Suppressor macrophage (primary cell): ENCODE data around the gene ARHGAP21.
"Not testable (repeated sequence)": the region's sequence is repeated elsewhere in the genome, so short reads cannot be mapped to it uniquely, and the experiment has no call there.

Experiments
- DNase-seq, 4 experiments: peaks; one replicate each; pipeline ENCODE4 v3.0.0-alpha.2; 2020 to 2022
- total RNA-seq, 17 experiments: gene quantifications; one replicate each; lab custom pipeline; 2026; ENCODE audit warnings: mixed read lengths in 6 of 17, inconsistent platforms in 3 of 17; lab: John Stamatoyannopoulos, UW

The ARHGAP21 gene
- 55.1 to 94.5 (median 73.9) reads per million in 17 experiments for total RNA-seq

GRCh38 chr10:24723788-24724380, at the start of gene ARHGAP21:
ARHGAP21 (minus strand) TSS chr10:24723887; CDS start chr10:24721899, 1,988 bp downstream.
- DNase-seq = peak; percentile 71 to 87 (median 80)

DNA sequence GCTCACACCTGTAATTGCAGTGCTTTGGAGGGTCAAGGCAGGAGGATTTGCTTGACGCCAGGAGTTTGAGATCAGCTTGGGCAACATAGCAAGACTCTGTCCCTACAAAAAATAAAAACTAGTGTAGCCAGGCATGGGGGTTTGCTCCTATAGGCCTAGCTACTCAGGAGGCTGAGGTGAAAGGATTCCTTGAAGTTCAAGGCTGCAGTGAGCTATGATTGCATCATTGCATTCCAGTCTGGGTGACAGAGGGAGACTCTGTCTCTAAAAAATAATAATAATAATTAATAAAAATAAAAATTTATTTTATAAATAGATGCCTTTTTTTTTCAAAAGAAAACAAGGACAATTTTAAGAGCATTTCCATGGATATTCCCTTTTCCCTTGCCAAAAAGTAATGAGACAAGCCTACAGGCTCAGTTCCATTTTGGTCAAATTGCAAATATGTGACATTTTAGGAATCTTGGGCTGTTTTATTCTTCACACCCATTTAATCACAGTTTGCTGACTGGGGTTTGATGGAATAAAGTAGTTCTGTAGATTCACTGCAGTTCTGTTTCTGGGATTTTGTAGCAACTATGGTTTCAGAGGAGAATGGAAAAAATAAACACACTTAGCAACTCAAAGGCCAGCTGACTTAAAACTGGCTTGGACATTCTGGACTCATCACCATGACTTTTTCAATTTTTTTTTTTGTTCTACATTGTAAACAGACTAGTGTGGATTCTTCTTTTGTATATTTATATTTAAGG, 48.4 kb upstream of the ARHGAP21 start:
- DNase-seq = no peak

DNA sequence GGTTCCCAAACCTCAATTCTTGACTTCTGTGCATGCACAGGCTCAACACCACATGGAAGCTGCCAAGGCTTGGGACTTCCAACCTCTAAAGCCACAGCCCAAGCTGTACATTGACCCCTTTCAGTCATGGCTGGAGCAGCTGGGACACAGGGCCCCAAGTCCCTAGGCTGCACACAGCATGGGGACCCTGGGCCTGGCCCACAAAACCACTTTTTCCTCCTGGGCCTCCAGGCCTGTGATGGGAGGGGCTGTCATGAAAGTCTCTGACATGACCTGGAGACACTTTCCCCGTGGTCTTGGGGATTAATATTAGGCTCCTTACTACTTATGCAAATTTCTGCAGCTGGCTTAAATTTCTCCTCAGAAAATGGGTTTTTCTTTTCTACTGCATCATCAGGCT, 41.3 kb upstream of the ARHGAP21 start:
- DNase-seq = not testable (repeated sequence)

DNA sequence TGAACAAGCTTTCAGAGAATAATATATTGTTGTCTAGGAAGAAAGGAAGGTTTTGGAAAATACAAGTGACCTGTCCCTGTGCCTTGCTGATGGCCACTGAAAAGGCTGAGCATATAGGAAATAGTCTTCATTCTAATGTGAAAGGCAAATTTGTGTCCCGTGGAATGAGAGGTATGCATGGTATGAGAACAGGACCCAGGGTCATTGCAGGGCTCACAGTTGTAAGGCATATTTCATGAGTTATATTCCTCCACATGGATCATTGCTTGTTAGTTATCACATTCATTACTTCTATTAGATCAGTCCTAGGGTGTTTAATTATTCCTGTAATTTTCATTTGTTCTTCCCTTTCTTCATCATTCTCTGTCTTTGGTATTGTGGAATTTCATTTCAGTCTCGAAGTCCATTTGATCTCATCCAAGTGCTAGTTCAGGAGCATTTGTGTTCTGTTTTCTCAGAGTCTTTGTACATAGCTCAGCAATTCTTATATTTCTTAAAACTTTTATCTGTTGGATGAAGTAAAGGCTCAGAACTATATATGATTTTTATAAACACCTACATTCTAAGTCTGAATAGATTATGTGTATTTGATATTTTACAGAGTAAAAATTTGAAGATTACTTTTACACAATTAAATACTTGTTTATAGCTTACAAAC, 39.4 kb upstream of the ARHGAP21 start:
- DNase-seq = no peak

DNA sequence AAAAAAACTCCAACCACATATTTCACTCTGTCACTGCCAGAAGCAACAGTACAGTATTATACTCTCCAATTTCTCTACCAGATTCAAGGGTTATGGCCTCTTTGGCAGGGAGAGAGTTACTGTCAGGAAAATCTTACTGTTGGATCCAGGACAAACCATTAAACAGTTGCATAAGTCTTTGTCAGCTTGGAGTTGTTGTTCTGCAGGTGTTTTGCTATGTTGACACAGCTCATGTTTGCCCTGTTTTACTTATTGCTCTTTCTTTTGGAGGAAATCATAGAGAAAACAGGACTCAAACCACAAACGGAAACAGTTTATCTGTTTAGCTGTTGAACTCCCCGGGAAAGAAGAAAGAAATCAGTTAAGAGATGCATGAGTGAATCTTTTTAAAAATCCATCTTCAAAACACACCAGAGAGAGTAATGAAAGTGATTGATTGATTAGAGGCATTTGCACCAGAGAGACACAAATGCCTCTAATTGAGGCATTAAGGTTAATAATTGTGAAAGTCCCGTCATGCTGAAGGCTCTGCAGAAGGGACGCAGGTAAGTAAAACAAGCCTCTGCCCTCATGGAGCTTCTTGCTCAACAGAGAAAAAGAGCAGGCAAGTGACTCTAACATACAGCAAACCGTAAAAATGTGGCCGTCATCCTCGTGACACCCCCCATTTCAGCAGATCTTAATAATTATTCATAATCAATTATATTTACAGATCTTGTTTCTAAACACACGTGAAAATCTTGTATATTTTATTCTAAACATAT, 38.7 kb upstream of the ARHGAP21 start:
- no peak for DNase-seq

- no peak for DNase-seq
Observed at GRCh38 chr10:24759672-24760071, 36.0 kb upstream of the ARHGAP21 start.

GRCh38 chr10:24758254-24758653, 34.6 kb upstream of the ARHGAP21 start:
- DNase-seq = not testable (repeated sequence)

DNA sequence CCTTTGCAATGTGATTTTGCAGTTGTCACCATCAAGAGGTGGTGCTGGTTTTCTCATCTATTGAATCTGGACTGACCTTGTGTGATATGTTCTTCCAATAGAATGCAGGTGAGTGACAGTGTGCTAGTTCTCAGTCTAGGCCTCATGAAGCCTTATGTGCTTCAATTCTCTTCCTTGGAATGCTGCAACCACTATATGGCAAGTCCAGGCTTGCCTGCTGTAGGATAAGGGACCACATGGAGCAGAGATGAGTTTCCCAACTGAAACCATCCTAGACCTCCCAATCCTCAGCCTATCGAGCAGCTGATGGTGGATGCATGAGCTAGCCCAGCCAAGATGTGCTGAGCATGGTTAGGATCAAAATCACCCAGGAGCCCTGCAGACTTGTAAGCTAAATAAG, 32.6 kb upstream of the ARHGAP21 start:
- no peak for DNase-seq

DNA sequence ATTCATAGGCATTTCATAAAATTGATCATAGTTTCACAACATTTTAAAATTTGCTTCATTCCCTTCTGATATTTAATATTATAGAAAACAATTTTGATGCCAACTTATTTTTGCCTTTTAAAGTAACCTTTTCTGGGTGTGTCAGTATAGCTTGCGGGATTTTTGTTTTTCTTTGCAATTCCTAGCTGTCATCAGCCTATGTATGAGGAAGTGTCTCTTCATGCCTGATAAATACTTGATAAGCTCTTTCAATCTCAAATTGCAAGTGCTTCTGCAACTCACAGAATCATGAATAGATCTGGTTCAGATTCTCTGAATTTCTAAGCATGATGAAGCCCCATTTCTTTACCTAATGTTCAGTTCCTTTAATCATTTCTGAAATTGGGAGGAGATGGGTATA, 28.0 kb upstream of the ARHGAP21 start:
- DNase-seq = peak in 1 of 4 experiments; percentile 9

GRCh38 chr10:24750695-24751094, 27.0 kb upstream of the ARHGAP21 start:
- DNase-seq = no peak

- no peak for DNase-seq
Observed at GRCh38 chr10:24748214-24748613, 24.5 kb upstream of the ARHGAP21 start.

- peak; percentile 60 to 84 (median 74) for DNase-seq
Observed at GRCh38 chr10:24744946-24745345, 21.3 kb upstream of the ARHGAP21 start.

GRCh38 chr10:24740714-24741113, 17.0 kb upstream of the ARHGAP21 start:
- no peak for DNase-seq

- DNase-seq = no peak
Observed at GRCh38 chr10:24737001-24737400, 13.3 kb upstream of the ARHGAP21 start.

GRCh38 chr10:24731942-24732341, 8.3 kb upstream of the ARHGAP21 start:
- DNase-seq = no peak

- DNase-seq = no peak
Observed at GRCh38 chr10:24730811-24731210, 7.1 kb upstream of the ARHGAP21 start.

GRCh38 chr10:24727786-24728185, 4.1 kb upstream of the ARHGAP21 start:
- DNase-seq = peak in 3 of 4 experiments; percentile 23 to 53 (median 35)

GRCh38 chr10:24726626-24727025, 2.9 kb upstream of the ARHGAP21 start:
- no peak for DNase-seq

DNA sequence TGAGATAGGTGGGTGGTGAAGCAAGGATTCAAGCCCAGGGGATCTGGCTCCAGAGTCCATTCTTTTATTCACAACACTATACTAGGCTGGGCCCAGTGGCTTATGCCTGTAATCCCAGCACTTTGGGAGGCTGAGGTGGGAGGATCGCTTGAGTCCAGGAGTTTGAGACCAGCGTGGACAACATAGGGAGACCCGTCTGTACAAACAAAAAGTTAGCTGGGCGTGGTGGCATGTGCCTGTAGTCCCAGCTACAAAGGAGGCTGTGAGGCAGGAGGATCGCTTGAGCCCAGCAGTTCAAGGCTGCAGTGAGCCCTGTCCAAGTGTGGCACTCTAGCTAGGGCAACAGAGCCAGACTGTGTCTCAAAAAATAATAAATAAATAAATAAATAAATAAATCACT, 2.3 kb upstream of the ARHGAP21 start:
- not testable (repeated sequence) for DNase-seq

DNA sequence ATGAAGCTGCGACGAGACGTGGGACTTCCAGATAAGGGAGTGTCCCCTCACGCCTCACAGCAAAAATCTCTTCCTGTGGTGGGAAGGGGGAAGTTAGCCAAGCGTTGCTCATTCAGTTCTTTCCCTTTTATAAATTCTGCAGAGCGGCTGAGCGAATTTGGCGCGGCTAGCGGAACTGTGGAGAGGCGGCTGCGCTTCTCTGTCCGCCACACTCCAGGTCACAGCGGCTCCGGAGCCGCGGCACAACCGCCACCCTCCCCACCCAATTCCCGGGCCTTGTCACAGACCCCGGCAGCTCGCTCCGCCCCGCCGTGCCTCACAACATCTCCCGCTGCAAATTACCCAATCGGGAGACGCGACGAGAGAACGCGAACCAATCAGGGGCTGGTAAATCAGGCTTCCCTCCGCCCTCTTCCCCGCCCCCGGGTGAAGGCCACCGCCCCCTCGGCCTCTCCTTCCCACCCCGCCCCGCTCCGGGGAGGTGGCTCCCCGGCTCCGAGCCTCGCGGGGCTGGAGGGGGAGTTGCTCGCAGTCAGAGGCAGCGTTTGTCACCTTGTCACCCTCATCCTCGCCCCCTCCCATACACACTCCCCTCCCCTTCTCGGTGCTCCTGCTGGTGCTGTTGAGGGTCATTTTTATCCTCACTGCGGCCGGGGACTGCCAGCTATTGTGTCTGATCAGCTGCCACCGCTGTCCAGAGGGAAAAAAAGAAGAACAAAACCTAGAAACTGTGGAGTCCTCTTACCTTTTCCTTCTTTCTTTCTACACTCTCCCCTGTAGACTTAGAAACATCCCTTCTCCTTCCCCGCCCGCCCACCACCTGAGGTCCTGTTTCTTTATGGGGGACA, 918 bp upstream of the ARHGAP21 start:
- peak; percentile 96 to 98 (median 98) for DNase-seq

DNA sequence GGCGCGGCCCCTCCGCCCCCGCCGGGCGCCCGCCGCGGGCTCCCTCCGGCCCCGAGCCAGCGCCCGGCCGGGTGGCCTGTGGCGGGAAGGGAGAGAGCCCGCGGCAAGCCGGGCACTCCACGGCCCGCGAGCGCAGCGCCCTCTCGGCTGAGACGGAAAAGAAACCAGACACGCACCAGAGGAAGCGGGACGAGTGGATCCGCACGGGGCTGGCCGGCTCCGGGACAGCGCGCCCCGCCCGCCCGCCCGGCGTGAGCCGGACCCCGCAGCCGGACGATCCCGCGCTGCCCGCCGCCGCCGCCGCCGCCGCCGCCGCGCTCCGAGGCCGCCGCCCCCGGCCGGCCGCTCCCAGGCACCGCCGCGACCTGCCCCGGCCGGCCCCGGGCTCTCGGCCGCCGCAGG, 300 bp downstream of the ARHGAP21 start:
- DNase-seq = peak in 2 of 4 experiments; percentile 50 to 65
